CD4-positive, alpha-beta T cell treated with Interleukin-6 for 4 hours (primary cell): ENCODE data around the gene TMOD4.

Experiments
- DNase-seq: peaks from one replicate; pipeline ENCODE4 v3.0.0-alpha.2; 2020; ENCODE audit warnings: mixed read lengths

Gene TMOD4

DNA sequence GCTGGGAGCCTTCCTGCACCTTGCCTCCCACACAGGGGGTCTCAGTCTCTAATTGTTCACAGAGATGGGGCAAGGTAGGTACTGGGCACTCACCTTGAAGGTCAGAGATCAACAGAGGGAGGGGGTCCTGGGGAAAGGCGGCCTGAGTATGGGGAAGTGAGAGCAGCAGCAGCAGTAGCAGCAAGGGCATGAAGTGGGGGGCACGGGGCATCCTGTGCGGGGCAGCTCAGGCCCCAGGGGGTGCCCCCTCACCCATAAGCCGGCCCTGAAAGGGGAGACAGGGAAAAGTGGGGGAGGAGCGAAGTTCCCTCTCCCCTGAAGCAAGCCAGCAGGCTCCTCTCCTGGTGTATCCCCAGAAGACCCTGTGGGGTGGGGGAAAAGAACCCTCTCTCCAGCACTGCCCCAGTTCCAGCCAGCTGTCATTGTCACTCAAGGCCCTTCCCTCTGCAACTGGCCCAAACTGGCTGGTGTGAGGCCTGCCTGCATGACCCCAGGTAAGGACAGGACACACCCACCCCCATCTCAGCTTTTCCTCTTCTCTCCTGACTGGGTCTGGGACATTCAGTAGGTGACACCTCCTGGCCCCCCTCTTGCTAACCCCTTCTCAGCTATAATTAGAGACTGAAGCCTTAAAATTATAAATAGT is 33.2 kb downstream of the TMOD4 start:
- DNase-seq, result no peak

DNA sequence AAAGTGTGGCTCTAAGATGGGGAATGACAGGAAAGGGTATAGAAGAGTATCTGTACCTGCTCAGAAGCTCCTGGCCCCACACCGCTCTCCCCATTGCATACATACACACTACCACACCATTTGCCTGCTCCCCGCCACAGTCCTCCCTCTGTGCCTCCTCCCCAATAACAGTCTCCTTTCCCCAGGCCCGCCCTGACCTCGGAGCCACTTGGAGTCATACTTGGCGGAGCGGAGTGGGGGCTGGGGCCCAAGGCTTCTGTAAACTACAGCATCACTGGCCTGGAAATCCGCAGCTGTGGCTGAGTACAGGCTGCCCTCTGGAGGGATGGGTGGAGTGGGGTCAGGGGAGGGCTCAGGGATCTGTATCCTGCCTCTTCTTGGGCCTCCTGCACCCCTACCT is 38.0 kb downstream of the TMOD4 start:
- DNase-seq, result no peak

DNA sequence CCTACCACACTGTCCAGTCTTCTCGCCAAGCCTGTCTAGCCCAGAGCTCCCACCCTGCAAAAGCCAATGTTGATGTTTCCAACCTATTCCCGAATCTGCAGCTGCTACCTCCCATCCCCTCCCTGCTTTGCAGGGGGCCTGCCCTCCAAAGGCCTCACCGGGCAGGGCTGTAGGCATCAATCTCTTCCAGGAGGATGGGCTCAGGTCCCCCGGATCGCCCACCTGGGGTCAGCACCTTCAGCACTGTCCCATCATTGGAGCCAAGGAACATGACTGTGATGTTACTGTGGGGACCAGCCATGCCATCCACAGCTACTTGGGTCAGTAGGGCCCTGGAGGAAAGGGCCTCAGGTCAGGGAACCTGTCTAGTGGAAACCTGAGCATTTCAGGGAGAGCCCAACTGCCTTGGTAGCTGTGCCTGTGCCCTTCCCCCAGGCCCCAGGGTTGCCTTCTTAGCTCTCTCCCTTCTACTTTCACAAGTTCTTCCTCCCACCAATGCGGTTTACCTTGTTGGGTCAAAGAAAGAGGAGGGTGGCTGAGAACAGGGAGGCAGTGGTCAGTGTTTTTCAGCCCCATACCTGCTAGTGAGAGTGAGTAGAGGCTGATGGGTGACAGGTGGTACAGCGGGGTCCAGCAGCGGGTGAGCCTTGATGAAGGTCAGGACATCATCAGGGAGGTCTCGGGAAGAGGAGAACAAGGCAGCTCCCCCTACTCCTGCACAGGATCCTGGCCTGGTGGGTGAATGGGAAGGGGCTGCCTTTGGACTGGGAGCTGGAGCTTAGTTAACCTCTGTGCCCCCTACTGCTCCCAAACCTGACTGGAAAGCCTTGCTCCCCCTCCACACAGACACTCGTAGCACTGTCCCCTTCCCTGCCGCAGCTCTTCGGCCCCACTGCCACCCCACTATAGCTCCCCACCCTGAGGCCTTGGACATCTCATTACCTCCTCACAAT is 40.1 kb downstream of the TMOD4 start:
- no peak for DNase-seq

DNA sequence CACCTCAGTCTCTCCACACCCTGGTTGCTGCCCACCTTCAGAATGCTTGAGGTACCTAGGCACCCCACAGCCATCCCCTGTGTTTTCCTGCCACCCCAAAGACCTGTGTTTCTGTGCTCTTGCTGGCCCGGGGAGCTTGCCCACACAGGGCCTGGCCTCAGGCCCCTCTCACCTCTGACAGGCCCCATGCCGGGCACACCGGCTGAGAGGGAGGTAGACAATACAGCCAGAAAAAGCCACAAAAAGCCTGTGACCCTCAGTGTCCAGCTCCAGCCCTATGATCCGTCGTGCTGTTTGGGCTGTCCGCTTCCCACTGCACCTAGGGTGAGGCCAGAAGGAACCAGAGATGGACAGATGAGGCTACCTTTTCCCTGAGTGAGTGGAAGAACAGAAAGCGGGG is 40.8 kb downstream of the TMOD4 start:
- DNase-seq, result no peak

DNA sequence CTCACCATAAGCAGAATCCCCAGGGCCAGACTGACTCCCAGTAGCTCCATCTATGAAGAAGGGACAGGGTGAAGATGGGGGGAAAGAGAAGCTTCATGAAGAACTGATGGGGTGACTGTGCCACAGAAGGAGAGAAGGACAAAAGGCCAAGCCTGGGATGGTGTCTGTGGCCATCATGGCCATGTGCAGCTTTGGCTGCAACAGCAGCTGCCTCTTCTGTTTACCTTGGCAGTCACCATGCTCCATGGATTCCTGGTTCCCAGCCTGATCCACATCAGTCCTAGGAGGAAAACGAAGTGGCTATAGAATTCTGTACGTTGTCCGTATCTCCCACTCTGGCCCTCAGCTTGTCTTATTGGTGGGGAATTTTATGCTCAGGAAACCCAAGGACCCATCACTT is 41.4 kb downstream of the TMOD4 start:
- DNase-seq, result no peak

DNA sequence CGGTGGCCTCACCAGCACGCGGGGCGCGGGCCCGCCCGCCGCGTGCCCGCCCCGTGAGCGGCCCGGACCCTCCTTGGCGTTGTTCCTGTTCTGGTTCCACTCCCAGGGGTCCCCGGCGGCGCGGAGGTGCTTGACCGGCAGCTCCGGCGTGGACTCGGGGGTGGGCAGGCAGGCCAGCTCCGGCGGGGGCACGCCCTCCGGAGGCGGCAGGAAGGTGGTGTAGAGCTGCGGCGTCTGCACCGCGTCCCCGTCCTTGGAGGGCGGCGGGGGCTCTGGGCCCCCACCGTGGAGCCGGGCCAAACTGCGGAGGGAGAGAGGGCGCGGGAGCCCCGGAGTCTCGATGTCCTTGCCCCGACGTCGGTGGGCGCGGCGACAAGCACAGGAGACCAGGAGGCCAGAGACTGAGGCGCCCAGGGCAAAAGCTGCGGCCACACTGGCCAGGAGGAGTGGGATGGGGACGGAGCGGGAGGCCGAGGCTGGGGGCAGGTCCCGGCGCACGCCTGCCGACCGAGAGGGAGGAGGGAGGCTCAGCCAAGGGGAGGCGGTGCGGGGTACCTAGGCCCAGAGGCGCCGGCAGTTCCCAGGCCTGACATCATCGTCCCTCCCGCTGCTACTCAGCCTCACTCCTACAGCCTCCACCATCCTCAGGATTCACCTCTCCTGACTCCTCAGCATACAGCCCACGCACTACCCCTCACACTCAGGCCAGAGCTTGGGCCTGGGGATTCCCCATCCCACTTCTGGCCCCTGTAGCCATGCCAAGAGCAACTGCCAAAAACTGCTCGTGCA is 42.6 kb downstream of the TMOD4 start:
- no peak for DNase-seq

DNA sequence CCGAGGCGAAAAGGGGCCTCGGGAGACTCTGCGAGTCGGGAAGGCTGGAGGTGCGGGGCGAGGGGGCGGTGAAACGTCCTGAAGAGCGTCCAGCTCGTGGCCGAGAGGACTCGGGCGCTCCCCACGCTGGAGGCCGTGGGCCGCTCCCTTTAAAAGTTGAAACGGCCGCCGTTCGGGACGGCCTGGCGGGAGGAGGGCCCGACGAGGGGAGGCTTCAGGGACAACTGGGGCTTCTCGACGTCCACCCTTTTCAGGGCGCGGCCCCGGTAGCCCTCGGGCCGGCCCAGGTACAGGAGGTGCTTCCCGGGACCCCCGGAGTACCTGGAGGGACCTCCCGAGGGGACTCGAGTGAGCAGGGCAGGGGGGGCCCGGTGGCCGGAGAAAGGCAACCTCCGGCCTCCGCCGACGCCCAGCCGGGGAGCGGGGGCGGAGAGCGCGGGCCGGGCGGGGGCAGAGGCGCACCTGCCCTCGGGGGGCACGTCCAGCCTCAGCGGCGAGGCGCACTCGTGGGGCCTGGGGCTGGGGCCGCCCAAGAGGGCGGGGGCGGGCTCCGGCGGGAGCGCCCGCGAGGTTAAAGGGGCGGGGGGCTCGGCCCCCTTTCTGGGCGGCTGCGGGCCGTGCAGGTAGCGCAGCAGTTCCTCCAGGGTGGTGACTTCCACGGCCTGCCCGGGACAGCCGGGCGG is 43.3 kb downstream of the TMOD4 start:
- no peak for DNase-seq

DNA sequence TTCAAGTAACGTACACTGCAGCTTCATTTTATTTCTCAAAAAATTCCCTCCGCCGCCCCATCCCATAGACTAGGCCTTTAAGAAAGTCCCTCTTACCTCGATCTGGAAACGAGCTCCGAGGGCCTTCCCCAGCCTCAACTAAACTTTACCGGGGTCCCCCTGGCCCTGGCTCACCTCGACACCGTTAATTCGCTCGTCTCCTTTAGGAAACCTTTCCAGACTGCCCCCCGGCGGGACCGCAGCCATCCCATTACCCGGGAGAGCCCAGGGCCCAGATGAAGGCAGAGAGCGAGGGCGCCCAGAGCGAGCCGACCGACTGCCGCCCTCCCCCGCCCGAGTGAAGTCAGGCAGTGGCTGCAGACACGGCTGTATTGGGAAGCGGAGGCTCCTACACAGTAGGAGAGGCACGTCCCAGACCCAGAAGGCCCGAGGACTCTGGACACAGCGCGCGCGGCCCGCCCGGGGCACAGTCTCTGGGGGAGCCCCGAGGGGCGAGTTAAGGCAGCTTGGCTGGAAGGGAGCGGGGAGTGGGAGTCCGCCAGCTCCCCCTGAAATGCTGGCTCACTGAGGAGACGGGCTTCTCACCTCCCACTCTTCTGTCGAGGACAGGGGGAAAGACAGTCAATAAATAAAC is 44.0 kb downstream of the TMOD4 start:
- DNase-seq, result no peak

DNA sequence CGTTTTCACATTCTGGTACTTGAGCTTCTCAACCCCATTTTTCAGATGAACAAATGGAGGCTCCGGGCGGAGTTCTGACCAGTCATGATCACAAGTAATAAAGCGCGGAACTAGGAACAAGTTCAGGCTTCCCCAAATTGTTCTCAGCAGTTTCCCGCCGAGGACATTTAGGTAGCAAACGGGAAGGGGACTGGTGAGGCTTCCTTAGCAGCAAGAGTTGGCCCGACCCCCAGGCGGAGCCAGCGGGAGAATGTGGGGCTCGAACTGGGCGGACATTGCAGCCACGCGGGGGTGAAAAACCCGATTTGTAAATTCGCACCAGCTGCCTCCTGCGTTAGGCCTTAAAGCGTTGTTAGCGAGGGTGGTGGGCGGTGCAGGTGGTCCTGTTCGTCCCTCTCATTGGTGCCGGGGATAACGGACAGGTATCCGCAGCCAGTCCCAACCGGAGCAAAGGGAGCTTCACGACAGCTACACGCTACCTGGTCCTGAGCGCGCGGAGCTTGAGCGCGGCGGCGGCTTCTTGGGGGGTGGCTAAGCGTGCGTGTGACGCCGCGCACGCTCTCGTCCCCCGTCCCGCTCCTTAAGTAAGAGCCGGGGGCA is 44.7 kb downstream of the TMOD4 start:
- DNase-seq, result peak; percentile 84

DNA sequence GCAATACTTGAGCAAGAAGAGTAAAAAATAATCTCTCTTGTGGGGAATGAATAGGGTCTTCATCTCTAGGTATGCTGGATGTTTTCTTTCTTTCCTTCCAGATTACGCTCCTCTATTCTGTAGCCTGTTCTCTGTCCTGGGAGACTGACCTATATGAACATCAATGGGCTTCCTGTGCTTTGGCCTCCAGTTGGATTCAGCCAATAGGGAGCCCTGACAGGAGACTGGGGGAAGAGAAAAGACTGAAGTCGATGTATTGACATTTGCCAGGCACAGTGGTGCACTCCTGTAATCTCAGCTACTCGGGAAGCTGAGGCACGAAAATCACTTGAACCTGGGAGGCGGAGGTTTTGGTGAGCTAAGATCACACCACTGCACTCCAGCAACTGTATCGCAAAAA is 47.0 kb downstream of the TMOD4 start:
- DNase-seq, result no peak

DNA sequence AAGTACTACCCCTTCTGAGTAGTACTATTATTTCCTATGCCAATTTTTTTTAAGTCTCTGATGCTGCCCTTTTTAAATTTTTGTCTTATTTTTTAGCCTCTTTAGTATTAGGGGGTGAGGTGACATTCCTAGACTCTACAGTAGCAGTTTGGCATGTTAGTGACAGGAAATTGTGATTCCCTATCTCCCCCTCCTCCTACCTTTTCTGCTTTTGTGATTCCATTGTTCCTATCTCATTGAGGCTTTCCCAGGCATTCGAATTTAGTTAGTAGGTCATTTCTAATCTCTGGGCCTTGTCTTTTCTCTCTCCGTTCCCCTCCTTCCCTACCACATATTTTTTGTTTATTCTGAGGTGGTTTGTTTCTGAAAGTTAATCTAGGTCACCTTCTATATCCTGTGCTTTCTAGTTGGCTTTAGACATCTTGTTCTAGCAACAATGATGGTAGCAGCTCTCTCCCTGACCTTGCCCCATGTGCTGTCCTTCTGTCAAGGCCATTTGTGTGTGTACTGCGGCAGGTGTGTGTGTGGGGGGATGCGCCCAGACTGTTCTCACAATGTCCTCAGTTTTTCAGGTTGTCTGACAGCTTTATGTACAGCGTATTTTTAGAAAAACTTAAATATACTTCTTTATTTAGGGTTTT is 50.9 kb downstream of the TMOD4 start:
- DNase-seq, result no peak
